Right lobe of liver (tissue), 4 donors: ENCODE results near the gene LRP1.

ENCODE experiments used
- CTCF ChIP-seq, 4 donors: fragments of 200-600 bp in 3 of 4; fragments of 450-650 bp in 1 of 4; IDR thresholded peaks; one replicate each; pipeline versions ENCODE4 v1.5.1 to v1.8.0; 2016 to 2022; ENCODE audit warnings: antibody characterized with exemption in 4 of 4, mild to moderate bottlenecking in 2 of 4
- POLR2A ChIP-seq: fragments of 450-650 bp; IDR thresholded peaks from one replicate; pipeline ENCODE4 v1.6.1; 2017; ENCODE audit warnings: antibody characterized with exemption, mild to moderate bottlenecking
- donor health status: DM: no; HTN: no; CAD: no.
- donor health status: DM: no; HTN: no; CAD: no.
- donor health status: DM: no; HTN: yes; CAD: no.

DNA sequence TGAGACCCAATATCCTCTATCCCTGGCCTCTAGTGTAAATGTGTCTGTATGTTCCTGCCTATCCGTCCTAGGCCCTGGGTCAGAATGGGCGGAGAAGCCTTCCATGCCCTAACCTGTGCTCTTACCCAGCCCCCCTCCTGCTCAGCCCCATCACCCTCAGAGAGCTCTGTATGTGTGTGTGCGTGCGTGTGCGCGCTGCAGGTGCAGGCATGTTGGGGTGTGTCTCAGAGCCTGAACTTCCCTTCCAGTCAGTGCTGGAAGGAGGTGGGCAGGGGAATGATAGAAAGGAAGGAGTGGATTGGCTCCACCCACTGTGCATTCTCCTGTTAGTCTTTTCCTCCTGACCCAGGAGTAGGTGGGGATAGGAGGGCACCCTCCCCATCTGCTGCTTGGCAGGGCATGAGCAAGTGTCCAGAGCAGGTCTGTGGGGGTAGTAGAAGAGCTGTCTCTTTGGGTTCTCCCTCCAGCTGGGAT lies 32.1 kb upstream of the LRP1 start:
- TF ChIP-seq CTCF (IDR thresholded peaks at IDR 0.05) = no peak
- no peak for TF ChIP-seq POLR2A
